Measurements from ENCODE around the gene ANKDD1B. TPM values are rescaled to one million over a fixed set of nuclear protein-coding genes. Genes with fewer than 3 reads are reported as not detected.

The ANKDD1B gene
- total and polyA plus RNA-seq, 4 donors, result 1.3 to 9.4 (median 5.9) TPM

- DNase-seq, result no peak
- H3K9me3 ChIP-seq (ENCODE audit: control insufficient read depth in 4 of 4, insufficient read depth in 3 of 4, low read length in 3 of 4), result peaks cover 0 to under 1% (median 0%) of the 10 kb centered on the region in 4 donors
- no peak for TF ChIP-seq CTCF (IDR thresholded peaks at IDR 0.05; ENCODE audit: control extremely low read depth, extremely low read depth)
- no peak overlapping the region for H3K9ac ChIP-seq (ENCODE audit: insufficient read depth in 1 of 2, low read length in 2 of 2)
- no peak overlapping the region for H3K27ac ChIP-seq (ENCODE audit: low read depth in 1 of 2, low read length in 1 of 2)
- 82 to 92% methylated on average over 2 of the region's 2 CpGs for WGBS, 2 donors
- ATAC-seq (ENCODE audit: insufficient read depth, low FRiP score), result no peak
- H3K36me3 ChIP-seq (ENCODE audit: control insufficient read depth in 4 of 4, insufficient read depth in 4 of 4, low read length in 4 of 4), result peaks cover 0 to 1% (median 0%) of the 10 kb centered on the region in 4 donors
- no peaks in the 10 kb centered on the region for H3K27me3 ChIP-seq (ENCODE audit: control insufficient read depth in 3 of 3, insufficient read depth in 3 of 3, low read length in 2 of 3)
- peaks cover 0 to 5% (median under 1%) of the 10 kb centered on the region in 5 donors for H3K4me1 ChIP-seq (ENCODE audit: control insufficient read depth in 5 of 5, insufficient read depth in 5 of 5, low read length in 5 of 5)
- H3K4me3 ChIP-seq, result no peak overlapping the region
These were observed 19.6 kb downstream of the ANKDD1B start for GRCh38 chr5:75630875-75631274.

- TF ChIP-seq CTCF (IDR thresholded peaks at IDR 0.05; ENCODE audit: control extremely low read depth, extremely low read depth), result no peak
- ATAC-seq (ENCODE audit: insufficient read depth, low FRiP score) (no peak), DNase-seq (no peak)
- H3K9ac ChIP-seq (ENCODE audit: insufficient read depth in 1 of 2, low read length in 2 of 2), result no peak overlapping the region
- no peak overlapping the region for H3K4me3 ChIP-seq
- peaks cover 0 to 1% (median 0%) of the 10 kb centered on the region in 4 donors for H3K36me3 ChIP-seq (ENCODE audit: control insufficient read depth in 4 of 4, insufficient read depth in 4 of 4, low read length in 4 of 4)
- no peaks in the 10 kb centered on the region for H3K27me3 ChIP-seq (ENCODE audit: control insufficient read depth in 3 of 3, insufficient read depth in 3 of 3, low read length in 2 of 3)
- no peak overlapping the region for H3K27ac ChIP-seq (ENCODE audit: low read depth in 1 of 2, low read length in 1 of 2)
- peaks cover 0 to 5% (median 0%) of the 10 kb centered on the region in 5 donors for H3K4me1 ChIP-seq (ENCODE audit: control insufficient read depth in 5 of 5, insufficient read depth in 5 of 5, low read length in 5 of 5)
- H3K9me3 ChIP-seq (ENCODE audit: control insufficient read depth in 4 of 4, insufficient read depth in 3 of 4, low read length in 3 of 4), result no peaks in the 10 kb centered on the region
- WGBS, 2 donors, result 96 to 100% methylated on average over 1 of the region's 1 CpG
These were observed 21.1 kb downstream of the ANKDD1B start for GRCh38 chr5:75632321-75632720.

GRCh38 chr5:75637949-75638348, 26.7 kb downstream of the ANKDD1B start:
- TF ChIP-seq CTCF (IDR thresholded peaks at IDR 0.05; ENCODE audit: control extremely low read depth, extremely low read depth), result no peak
- H3K9me3 ChIP-seq (ENCODE audit: control insufficient read depth in 4 of 4, insufficient read depth in 3 of 4, low read length in 3 of 4), result peaks cover 0 to 3% (median 0%) of the 10 kb centered on the region in 4 donors
- no peaks in the 10 kb centered on the region for H3K4me1 ChIP-seq (ENCODE audit: control insufficient read depth in 5 of 5, insufficient read depth in 5 of 5, low read length in 5 of 5)
- DNase-seq, result no peak
- no peaks in the 10 kb centered on the region for H3K36me3 ChIP-seq (ENCODE audit: control insufficient read depth in 4 of 4, insufficient read depth in 4 of 4, low read length in 4 of 4)
- H3K27me3 ChIP-seq (ENCODE audit: control insufficient read depth in 3 of 3, insufficient read depth in 3 of 3, low read length in 2 of 3), result no peaks in the 10 kb centered on the region
- no peak overlapping the region for H3K9ac ChIP-seq (ENCODE audit: insufficient read depth in 1 of 2, low read length in 2 of 2)
- H3K4me3 ChIP-seq, result no peak overlapping the region
- no peak for ATAC-seq (ENCODE audit: insufficient read depth, low FRiP score)
- 91 to 100% methylated on average over 1 of the region's 1 CpG for WGBS, 2 donors
- no peak overlapping the region for H3K27ac ChIP-seq (ENCODE audit: low read depth in 1 of 2, low read length in 1 of 2)
